HepG2 (cell line): ENCODE results near the gene UBE2I. TPM values are rescaled to one million over a fixed set of nuclear protein-coding genes. Genes with fewer than 3 reads are reported as not detected.

ENCODE experiments used
- ATAC-seq: fragments of 200-7000 bp; cut with Tn5 transposase; 3 replicates; pipeline ENCODE4 v1.9.1; 2020; ENCODE audit warnings: mild to moderate bottlenecking, moderate library complexity
- BruUV-seq: library from RNA; stranded (reverse); fragments of 400-500 nt; replicated peaks from 2 replicates; lab custom pipeline; 2021; lab: Mats Ljungman, UMichigan
- CTCF ChIA-PET: fragments of 300-600 bp; formaldehyde crosslinking; extraction: SDS; loops from one replicate; lab custom pipeline; 2021; ENCODE audit warnings: low total read pairs, inconsistent platforms, low intra/inter-chr PET ratio; lab: Yijun Ruan, JAX
- POLR2A ChIA-PET: fragments of 350-600 bp; sonication (Branson Sonifier 250); formaldehyde crosslinking; loops from one replicate; lab custom pipeline; 2020; ENCODE audit warnings: antibody characterized with exemption, inconsistent platforms; lab: Yijun Ruan, JAX
- DNase-seq: peaks from one replicate; pipeline ENCODE4 v3.0.0-alpha.2; 2015; ENCODE audit warnings: low spot score
- FAIRE-seq: peaks from 3 replicates; lab custom pipeline; 2011; peaks lifted over from hg19 to GRCh38; lab: Jason Lieb, UNC
- H2AFZ ChIP-seq: one replicate; pipeline ENCODE4 v1.6.1; 2011; ENCODE audit warnings: low read length, inconsistent platforms
- H3K27ac ChIP-seq: fragments of 300-600 bp; 3 replicates; pipeline ENCODE4 v1.8.0; 2011; ENCODE audit warnings: mixed run types, mild to moderate bottlenecking, mixed read lengths, low read length, inconsistent platforms; ENCODE audit not compliant: insufficient read depth; ENCODE audit errors: extremely low read length
- H3K27me3 ChIP-seq, 2 experiments: fragments of 200-600 bp in 1 of 2; 2 replicates in 1 of 2; 3 replicates in 1 of 2; pipeline versions ENCODE4 v1.6.0 to v1.8.0; 2011; ENCODE audit warnings: low read length in 2 of 2, mild to moderate bottlenecking in 2 of 2, moderate library complexity in 2 of 2, inconsistent platforms in 1 of 2; ENCODE audit not compliant: insufficient read depth in 2 of 2, control insufficient read depth in 1 of 2
- H3K36me3 ChIP-seq, 2 experiments: fragments of 200-600 bp in 1 of 2; replicated peaks in 1 of 2; 2 replicates in 1 of 2; 3 replicates in 1 of 2; pipeline versions ENCODE4 v1.5.1 to v1.8.0; 2011; ENCODE audit warnings: low read length in 2 of 2, inconsistent platforms in 1 of 2; ENCODE audit not compliant: insufficient read depth in 2 of 2, control insufficient read depth in 1 of 2
- H3K4me1 ChIP-seq: 2 replicates; pipeline ENCODE4 v1.5.1; 2012; ENCODE audit warnings: low read length, inconsistent platforms; ENCODE audit not compliant: insufficient read depth
- H3K4me2 ChIP-seq: 2 replicates; pipeline ENCODE4 v1.6.0; 2011; ENCODE audit warnings: low read depth, low read length, inconsistent platforms
- H3K4me3 ChIP-seq, 3 experiments: fragments of 200-600 bp in 1 of 3; sonication (generic), shearing (Covaris generic) in 1 of 3; replicated peaks in 1 of 3; 2 replicates each; pipeline ENCODE4 v1.5.1; 2011 to 2016; ENCODE audit warnings: low read length in 3 of 3, inconsistent platforms in 2 of 3, low read depth in 2 of 3, mild to moderate bottlenecking in 2 of 3, control low read depth in 1 of 3, mixed read lengths in 1 of 3; ENCODE audit not compliant: insufficient read depth in 1 of 3
- H3K79me2 ChIP-seq: one replicate; pipeline ENCODE4 v1.6.1; 2011; ENCODE audit warnings: low read length, inconsistent platforms; ENCODE audit not compliant: insufficient read depth
- H3K9ac ChIP-seq: 2 replicates; pipeline ENCODE4 v1.6.0; 2011; ENCODE audit warnings: mild to moderate bottlenecking, low read depth, low read length, inconsistent platforms; ENCODE audit not compliant: insufficient read depth
- H3K9me3 ChIP-seq: 2 replicates; pipeline ENCODE4 v1.5.1; 2012; ENCODE audit warnings: mild to moderate bottlenecking, low read length
- H4K20me1 ChIP-seq: 2 replicates; pipeline ENCODE4 v1.6.0; 2011; ENCODE audit warnings: inconsistent platforms, mild to moderate bottlenecking, low read length, moderate library complexity; ENCODE audit not compliant: insufficient read depth
- CHD4 ChIP-seq: fragments of 200-600 bp; sonication (generic); IDR thresholded peaks from 2 replicates; pipeline ENCODE4 v1.7.0; 2017; ENCODE audit warnings: mild to moderate bottlenecking, low read length, borderline replicate concordance
- RFXAP ChIP-seq: sonication (generic); formaldehyde crosslinking; IDR thresholded peaks from 2 replicates; pipeline ENCODE4 v1.4.0; 2020; ENCODE audit warnings: missing genetic modification reagents, borderline replicate concordance
- ZNF335 ChIP-seq: sonication (generic); formaldehyde crosslinking; IDR thresholded peaks from 2 replicates; pipeline ENCODE4 v1.4.0; 2020; ENCODE audit warnings: missing genetic modification reagents
- WGBS: methylation state at CpG from one replicate; pipeline ENCODE4 v1.1.6; 2017; ENCODE audit warnings: low lambda C conversion rate; 5-methylcytosine and 5-hydroxymethylcytosine counted together
- in situ Hi-C: cut with HindIII; loops from 2 replicates; pipeline ENCODE4 v1.10.0; 2017; ENCODE audit warnings: low pct_unique_long_range_greater_than_20kb; ENCODE audit not compliant: extremely low pct_ligation_motif_present
- intact Hi-C: fragments of 100-400 bp; cut with micrococcal nuclease; formaldehyde crosslinking; loops from one replicate; pipeline ENCODE4 v1.10.0; 2022; ENCODE audit not compliant: unreplicated experiment
- polyA plus RNA-seq, 8 experiments: library from polyadenylated mRNA; depleted of rRNA in 3 of 8; stranded (reverse) in 7 of 8; unstranded in 1 of 8; fragments of >200 nt; fragmentation: Illumina TruSeq in 4 of 8; extraction: Trizol in 4 of 8; gene quantifications; 2 replicates each; pipeline versions ENCODE4 v1.2.1 to v1.2.3, GENCODE V29; 2011 to 2016; ENCODE audit warnings: low read depth in 4 of 8, missing spikeins in 1 of 8, mixed read lengths in 1 of 8; ENCODE audit not compliant: insufficient read depth in 1 of 8
- total RNA-seq, 5 experiments: library from RNA; depleted of rRNA; stranded (reverse); fragments of >200 nt; fragmentation: Illumina TruSeq; extraction: Trizol; gene quantifications; 2 replicates each; pipeline ENCODE4 v1.2.3, GENCODE V29; 2016; ENCODE audit warnings: low read depth in 1 of 5
- TF ChIP-seq, protein P1 (sequence below): sonication (generic); formaldehyde crosslinking; IDR thresholded peaks from 2 replicates; pipeline ENCODE4 v1.4.0; 2020; ENCODE audit warnings: missing genetic modification reagents
- TF ChIP-seq, protein P2 (sequence below): sonication (generic); formaldehyde crosslinking; IDR thresholded peaks from 2 replicates; pipeline ENCODE4 v1.4.0; 2020; ENCODE audit warnings: missing genetic modification reagents
- TF ChIP-seq, protein P3 (sequence below): sonication (generic); formaldehyde crosslinking; IDR thresholded peaks from 2 replicates; pipeline ENCODE4 v1.5.0; 2020; ENCODE audit warnings: missing genetic modification reagents

The UBE2I gene
- total and polyA plus RNA-seq, 2 of the 13 experiments (the other 11 are each of a cell fraction or from before 2014, with no cell fraction given) = 75.8 to 98.9 TPM

DNA sequence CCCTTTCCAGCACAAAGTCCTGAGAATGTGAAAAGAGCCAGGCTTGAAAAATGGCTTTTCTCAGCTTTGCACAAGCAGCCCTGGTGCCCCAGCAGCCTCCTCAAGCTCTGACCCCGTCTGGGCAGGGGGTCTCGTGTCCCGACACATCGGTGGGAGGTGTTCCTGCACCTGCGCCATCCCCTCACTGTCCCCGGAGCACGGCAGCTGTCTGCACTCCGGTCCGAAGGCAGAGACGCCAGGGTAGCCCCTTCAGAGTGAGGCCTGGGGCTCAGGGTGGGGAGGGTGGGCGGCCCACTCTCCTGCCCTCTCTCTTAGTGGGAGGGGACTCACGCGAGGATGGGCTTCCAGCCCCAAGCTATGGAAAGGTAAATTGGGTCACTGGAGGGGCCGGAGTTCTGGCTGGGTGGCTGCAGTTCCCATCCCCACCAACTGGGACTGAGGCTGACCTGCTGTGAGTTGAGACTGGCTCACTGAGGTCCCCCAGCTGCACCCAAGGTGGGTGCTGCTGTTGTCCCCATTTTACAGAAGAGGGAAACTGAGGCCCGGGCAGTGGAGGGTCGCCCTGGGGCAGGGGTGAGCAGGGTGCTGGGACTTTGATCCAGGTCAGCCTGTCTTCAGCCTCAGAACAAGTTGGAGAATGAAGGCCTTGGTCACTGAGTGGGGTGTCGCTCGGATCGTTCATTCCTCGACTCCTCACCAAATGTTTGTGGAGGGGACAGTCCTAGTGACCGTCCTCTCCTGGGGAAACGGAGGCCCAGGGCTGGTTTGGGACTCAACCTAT lies 21.7 kb downstream of the UBE2I start (continued):
- TF ChIP-seq, protein P1, sequence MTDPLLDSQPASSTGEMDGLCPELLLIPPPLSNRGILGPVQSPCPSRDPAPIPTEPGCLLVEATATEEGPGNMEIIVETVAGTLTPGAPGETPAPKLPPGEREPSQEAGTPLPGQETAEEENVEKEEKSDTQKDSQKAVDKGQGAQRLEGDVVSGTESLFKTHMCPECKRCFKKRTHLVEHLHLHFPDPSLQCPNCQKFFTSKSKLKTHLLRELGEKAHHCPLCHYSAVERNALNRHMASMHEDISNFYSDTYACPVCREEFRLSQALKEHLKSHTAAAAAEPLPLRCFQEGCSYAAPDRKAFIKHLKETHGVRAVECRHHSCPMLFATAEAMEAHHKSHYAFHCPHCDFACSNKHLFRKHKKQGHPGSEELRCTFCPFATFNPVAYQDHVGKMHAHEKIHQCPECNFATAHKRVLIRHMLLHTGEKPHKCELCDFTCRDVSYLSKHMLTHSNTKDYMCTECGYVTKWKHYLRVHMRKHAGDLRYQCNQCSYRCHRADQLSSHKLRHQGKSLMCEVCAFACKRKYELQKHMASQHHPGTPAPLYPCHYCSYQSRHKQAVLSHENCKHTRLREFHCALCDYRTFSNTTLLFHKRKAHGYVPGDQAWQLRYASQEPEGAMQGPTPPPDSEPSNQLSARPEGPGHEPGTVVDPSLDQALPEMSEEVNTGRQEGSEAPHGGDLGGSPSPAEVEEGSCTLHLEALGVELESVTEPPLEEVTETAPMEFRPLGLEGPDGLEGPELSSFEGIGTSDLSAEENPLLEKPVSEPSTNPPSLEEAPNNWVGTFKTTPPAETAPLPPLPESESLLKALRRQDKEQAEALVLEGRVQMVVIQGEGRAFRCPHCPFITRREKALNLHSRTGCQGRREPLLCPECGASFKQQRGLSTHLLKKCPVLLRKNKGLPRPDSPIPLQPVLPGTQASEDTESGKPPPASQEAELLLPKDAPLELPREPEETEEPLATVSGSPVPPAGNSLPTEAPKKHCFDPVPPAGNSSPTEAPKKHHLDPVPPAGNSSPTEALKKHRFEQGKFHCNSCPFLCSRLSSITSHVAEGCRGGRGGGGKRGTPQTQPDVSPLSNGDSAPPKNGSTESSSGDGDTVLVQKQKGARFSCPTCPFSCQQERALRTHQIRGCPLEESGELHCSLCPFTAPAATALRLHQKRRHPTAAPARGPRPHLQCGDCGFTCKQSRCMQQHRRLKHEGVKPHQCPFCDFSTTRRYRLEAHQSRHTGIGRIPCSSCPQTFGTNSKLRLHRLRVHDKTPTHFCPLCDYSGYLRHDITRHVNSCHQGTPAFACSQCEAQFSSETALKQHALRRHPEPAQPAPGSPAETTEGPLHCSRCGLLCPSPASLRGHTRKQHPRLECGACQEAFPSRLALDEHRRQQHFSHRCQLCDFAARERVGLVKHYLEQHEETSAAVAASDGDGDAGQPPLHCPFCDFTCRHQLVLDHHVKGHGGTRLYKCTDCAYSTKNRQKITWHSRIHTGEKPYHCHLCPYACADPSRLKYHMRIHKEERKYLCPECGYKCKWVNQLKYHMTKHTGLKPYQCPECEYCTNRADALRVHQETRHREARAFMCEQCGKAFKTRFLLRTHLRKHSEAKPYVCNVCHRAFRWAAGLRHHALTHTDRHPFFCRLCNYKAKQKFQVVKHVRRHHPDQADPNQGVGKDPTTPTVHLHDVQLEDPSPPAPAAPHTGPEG (CRISPR knock-in tag) = 0 out of 2 replicates have a peak, but pooled peaks have one; percentile 8

DNA sequence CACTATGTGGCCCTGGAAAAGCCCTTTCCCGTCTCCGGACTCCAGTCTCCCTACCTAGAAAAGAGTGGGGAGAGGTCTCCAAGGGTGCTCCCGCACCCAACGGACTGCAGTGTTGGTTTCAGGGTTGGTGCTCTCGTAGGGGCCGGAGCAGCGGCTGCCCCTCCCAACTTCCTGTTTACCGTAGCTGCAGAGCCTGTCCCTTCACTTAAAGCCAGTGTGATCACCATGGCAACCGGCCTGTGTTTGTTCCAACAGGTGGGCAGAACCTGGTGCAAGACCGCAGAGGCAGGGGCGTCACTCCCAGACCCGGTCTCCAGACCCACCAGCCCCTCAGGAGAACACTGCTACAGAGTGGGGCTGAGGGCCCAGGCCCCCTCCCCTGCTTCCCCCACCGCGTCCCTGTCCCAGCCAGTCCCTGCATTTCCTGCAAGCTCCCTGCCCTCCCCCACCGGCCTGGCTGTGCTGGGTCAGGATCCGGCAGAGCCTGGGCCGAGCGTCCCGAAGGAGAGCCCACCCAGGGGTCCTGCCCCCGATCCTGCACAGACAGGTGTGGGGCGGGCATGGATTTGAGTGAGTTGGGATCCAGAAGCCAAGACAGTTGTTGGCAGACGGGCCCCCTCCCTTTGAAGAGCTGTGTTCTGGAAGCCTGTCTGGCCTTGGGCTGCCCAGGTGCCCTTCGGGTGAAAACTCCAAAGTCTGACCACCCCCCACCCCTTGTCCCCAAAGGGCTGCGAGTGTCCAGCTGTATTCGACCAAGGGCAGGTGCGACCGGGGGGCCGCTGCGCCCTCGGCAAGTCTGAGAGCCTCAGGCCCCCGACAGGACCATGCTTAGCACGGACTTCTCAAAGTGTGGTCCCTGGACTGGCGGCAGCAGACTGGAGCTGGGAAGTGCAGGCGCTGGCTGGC lies 22.5 kb downstream of the UBE2I start:
- ATAC-seq (peak; percentile 72), FAIRE-seq (peak; percentile 70), DNase-seq (peak; percentile 92)
- H2AFZ ChIP-seq = no peak overlapping the region
- H3K4me3 ChIP-seq = peak overlapping the region; percentile 38 to 79 (median 61)
- H3K27me3 ChIP-seq = peaks cover 15 to 46% of the 10 kb centered on the region in 2 experiments
- peak overlapping the region; percentile 91 for H3K9ac ChIP-seq
- 5% methylated on average over 17 of the region's 34 CpGs for WGBS
- no TSS peak for BruUV-seq
- peak overlapping the region; percentile 99 for H3K4me2 ChIP-seq
- peaks cover 31% of the 10 kb centered on the region for H3K4me1 ChIP-seq
- 0 out of 2 replicates have a peak, but pooled peaks cover 3% of the 10 kb centered on the region for H4K20me1 ChIP-seq
- H3K9me3 ChIP-seq = no peaks in the 10 kb centered on the region
- CTCF ChIA-PET = no interaction called here
- POLR2A ChIA-PET = interaction anchor here (0.6 to 3.6 kb wide), 6 partner anchors 8 to 89 kb away, joined by 3 to 25 read pairs (median 4); partner anchors contain the start of genes UBE2I and UQCC4
- peak overlapping the region; percentile 82 for H3K27ac ChIP-seq
- intact Hi-C loops = no loop called here
- no peaks in the 10 kb centered on the region for H3K79me2 ChIP-seq
- in situ Hi-C loops = no loop called here
- H3K36me3 ChIP-seq = no peaks in the 10 kb centered on the region
- TF ChIP-seq RFXAP (CRISPR knock-in tag) = no peak
- TF ChIP-seq, protein P2, sequence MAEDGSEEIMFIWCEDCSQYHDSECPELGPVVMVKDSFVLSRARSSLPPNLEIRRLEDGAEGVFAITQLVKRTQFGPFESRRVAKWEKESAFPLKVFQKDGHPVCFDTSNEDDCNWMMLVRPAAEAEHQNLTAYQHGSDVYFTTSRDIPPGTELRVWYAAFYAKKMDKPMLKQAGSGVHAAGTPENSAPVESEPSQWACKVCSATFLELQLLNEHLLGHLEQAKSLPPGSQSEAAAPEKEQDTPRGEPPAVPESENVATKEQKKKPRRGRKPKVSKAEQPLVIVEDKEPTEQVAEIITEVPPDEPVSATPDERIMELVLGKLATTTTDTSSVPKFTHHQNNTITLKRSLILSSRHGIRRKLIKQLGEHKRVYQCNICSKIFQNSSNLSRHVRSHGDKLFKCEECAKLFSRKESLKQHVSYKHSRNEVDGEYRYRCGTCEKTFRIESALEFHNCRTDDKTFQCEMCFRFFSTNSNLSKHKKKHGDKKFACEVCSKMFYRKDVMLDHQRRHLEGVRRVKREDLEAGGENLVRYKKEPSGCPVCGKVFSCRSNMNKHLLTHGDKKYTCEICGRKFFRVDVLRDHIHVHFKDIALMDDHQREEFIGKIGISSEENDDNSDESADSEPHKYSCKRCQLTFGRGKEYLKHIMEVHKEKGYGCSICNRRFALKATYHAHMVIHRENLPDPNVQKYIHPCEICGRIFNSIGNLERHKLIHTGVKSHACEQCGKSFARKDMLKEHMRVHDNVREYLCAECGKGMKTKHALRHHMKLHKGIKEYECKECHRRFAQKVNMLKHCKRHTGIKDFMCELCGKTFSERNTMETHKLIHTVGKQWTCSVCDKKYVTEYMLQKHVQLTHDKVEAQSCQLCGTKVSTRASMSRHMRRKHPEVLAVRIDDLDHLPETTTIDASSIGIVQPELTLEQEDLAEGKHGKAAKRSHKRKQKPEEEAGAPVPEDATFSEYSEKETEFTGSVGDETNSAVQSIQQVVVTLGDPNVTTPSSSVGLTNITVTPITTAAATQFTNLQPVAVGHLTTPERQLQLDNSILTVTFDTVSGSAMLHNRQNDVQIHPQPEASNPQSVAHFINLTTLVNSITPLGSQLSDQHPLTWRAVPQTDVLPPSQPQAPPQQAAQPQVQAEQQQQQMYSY = peak; percentile 93
- TF ChIP-seq, protein P3, sequence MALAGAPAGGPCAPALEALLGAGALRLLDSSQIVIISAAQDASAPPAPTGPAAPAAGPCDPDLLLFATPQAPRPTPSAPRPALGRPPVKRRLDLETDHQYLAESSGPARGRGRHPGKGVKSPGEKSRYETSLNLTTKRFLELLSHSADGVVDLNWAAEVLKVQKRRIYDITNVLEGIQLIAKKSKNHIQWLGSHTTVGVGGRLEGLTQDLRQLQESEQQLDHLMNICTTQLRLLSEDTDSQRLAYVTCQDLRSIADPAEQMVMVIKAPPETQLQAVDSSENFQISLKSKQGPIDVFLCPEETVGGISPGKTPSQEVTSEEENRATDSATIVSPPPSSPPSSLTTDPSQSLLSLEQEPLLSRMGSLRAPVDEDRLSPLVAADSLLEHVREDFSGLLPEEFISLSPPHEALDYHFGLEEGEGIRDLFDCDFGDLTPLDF (CRISPR knock-in tag) = no peak
- 0 out of 2 replicates have a peak, but pooled peaks have one; percentile 43 for TF ChIP-seq ZNF335
- 0 out of 2 replicates have a peak, but pooled peaks have one; percentile 25 for TF ChIP-seq CHD4
